Epithelial cell of esophagus (primary cell): ENCODE results near the gene ZBP1.

Experiments used
- DNase-seq: peaks from one replicate; pipeline ENCODE4 v3.0.0; 2010; ENCODE audit warnings: low read depth
- H3K4me3 ChIP-seq: 2 replicates; pipeline ENCODE4 v1.5.1; 2011; ENCODE audit warnings: mild to moderate bottlenecking, low read length, control low read depth
- TF ChIP-seq, protein P1 (sequence below): IDR thresholded peaks from 2 replicates; pipeline ENCODE4 v1.5.1; 2011; ENCODE audit warnings: low read depth, mild to moderate bottlenecking, low read length, control low read depth, inconsistent platforms; ENCODE audit not compliant: insufficient read depth; ENCODE audit errors: missing control alignments

The ZBP1 gene

DNA sequence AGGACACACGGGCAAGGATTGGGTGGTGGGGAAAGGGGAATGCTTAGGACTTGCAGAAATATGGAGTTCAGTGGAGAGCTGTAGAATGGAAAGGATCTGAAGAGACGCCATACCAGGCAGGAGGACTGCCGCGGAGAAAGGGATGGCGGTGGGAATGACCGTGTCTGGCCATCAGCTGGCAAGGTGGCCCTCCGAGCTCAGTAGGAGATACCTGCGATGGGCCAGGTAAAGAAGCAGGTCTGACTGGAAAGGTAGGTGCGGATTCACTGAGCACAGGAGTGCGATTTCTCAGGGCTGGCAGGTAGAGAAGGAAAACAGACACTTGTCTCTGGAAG lies 33.3 kb downstream of the ZBP1 start:
- TF ChIP-seq, protein P1, sequence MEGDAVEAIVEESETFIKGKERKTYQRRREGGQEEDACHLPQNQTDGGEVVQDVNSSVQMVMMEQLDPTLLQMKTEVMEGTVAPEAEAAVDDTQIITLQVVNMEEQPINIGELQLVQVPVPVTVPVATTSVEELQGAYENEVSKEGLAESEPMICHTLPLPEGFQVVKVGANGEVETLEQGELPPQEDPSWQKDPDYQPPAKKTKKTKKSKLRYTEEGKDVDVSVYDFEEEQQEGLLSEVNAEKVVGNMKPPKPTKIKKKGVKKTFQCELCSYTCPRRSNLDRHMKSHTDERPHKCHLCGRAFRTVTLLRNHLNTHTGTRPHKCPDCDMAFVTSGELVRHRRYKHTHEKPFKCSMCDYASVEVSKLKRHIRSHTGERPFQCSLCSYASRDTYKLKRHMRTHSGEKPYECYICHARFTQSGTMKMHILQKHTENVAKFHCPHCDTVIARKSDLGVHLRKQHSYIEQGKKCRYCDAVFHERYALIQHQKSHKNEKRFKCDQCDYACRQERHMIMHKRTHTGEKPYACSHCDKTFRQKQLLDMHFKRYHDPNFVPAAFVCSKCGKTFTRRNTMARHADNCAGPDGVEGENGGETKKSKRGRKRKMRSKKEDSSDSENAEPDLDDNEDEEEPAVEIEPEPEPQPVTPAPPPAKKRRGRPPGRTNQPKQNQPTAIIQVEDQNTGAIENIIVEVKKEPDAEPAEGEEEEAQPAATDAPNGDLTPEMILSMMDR = no peak
- DNase-seq = no peak
- no peak overlapping the region for H3K4me3 ChIP-seq

GRCh38 chr20:57586370-57586793 lies 33.8 kb downstream of the ZBP1 start:
- no peak overlapping the region for H3K4me3 ChIP-seq

GRCh38 chr20:57585466-57586213 lies 34.6 kb downstream of the ZBP1 start:
- TF ChIP-seq, protein P1 = no peak
- H3K4me3 ChIP-seq = no peak overlapping the region
- no peak for DNase-seq

More at GRCh38 chr20:57586370-57586793, 33.8 kb downstream of the ZBP1 start:
- TF ChIP-seq, protein P1 = no peak
- no peak for DNase-seq

- DNase-seq = no peak
- no peak overlapping the region for H3K4me3 ChIP-seq
- TF ChIP-seq, protein P1 = no peak
Observed at GRCh38 chr20:57584768-57585461, 35.3 kb downstream of the ZBP1 start.

- TF ChIP-seq, protein P1 = no peak
- no peak for DNase-seq
- H3K4me3 ChIP-seq = no peak overlapping the region
Observed at GRCh38 chr20:57583289-57584257, 36.7 kb downstream of the ZBP1 start.

- H3K4me3 ChIP-seq = no peak overlapping the region
- peak; percentile 14 for DNase-seq
- TF ChIP-seq, protein P1 = peak; percentile 21
Observed at GRCh38 chr20:57582432-57583288, 37.6 kb downstream of the ZBP1 start.
